Measurements from ENCODE around the gene TTC34. TPM values are rescaled to one million over a fixed set of nuclear protein-coding genes. Genes with fewer than 3 reads are reported as not detected.
"Not testable (repeated sequence)": the region's sequence is repeated elsewhere in the genome, so short reads cannot be mapped to it uniquely, and the experiment has no call there.

Gene TTC34
- polyA plus RNA-seq, 3 donors, result 0.90 to 2.1 (median 0.98) TPM

- no peak for DNase-seq (ENCODE audit: extremely low read depth in 1 of 11, low read depth in 9 of 11, low spot score in 4 of 11)
Measured at GRCh38 chr1:2803931-2804627, 2.6 kb upstream of the TTC34 start.

DNA sequence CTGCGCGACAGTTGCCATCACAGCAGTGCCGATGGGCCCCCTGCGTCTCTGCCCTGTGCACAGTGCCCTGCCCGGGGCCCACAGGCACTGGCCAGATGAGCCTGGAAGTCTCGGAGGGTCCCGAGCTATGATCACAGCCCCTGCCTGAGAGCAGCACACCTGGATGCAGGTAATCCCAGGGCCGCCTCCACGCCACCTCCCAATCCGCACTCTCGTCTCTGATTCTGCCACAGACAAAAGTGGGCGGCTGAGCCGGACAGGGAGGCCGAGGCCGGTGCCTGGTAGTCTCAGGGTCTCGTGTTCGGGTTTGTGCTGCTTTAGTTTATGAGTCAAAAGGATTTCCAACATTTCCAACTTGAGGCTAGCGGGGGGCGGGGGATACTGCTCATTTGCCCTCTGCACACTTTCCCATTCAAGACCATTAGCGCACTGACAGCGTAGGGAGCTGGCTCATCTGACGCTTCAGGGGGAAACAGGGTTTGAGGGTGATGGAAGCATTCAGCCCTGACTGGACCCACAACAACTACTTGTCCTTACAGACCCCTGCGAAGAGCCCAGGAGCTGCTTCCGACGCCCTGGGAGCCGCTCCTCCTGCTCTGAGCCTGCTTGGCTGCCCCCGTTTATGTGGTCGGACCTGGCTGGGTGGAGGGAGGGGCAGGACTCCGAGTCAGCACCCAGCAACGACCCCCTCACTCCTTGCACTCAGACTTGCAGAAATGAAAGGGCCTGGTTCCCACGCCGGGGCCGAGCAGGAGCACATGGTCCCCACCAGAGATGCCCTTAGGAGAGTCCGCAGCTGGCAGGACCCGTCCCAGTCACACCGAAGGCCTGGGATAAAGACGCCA lies 1.8 kb upstream of the TTC34 start:
- no peak for DNase-seq (ENCODE audit: extremely low read depth in 1 of 11, low read depth in 9 of 11, low spot score in 4 of 11)

GRCh38 chr1:2802421-2802961 lies 998 bp upstream of the TTC34 start:
- no peak for DNase-seq (ENCODE audit: extremely low read depth in 1 of 11, low read depth in 9 of 11, low spot score in 4 of 11)

DNA sequence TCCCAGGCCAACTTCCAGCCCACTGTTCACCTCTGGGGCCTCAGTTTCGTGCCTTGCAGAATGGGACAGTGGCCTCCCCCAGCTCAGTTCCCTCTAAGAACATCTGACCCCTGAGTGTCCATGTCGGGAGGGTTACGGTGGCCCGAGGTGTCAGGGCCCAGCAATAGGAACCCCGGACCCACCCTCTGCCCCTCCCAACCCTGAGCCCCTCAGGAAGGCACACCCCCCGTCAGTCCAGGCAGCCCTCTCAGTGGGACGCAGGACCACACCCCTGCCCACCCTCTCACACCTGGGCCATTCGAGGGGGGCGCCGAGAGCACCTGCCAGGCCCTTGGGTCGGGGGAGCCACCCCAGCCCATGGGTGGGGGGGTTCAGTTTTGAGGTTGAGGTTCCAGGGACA lies 447 bp downstream of the TTC34 start:
- no peak for DNase-seq (ENCODE audit: extremely low read depth in 1 of 11, low read depth in 9 of 11, low spot score in 4 of 11)

DNA sequence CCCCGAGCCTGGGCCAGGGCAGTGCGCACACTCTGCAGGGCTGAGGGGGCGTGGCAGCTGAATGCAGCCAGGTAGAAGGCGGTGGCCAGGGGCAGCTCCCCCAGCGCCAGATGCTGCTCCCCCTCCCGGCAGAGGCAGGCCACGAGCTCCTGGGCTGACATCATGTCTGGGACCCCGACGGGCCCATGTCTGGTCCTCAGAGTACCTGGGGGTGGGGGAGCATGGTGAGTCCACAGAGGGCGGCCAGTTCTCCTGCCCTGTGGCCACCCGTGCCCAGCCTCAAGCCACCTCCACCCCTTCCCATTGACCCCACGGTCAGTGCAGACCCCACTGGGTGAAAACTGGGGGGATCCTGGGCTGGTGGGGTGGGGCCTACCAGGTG lies 838 bp downstream of the TTC34 start:
- no peak for DNase-seq (ENCODE audit: extremely low read depth in 1 of 11, low read depth in 9 of 11, low spot score in 4 of 11)

GRCh38 chr1:2799811-2800663 lies 1.5 kb downstream of the TTC34 start:
- DNase-seq (ENCODE audit: extremely low read depth in 1 of 11, low read depth in 9 of 11, low spot score in 4 of 11), result no peak

DNA sequence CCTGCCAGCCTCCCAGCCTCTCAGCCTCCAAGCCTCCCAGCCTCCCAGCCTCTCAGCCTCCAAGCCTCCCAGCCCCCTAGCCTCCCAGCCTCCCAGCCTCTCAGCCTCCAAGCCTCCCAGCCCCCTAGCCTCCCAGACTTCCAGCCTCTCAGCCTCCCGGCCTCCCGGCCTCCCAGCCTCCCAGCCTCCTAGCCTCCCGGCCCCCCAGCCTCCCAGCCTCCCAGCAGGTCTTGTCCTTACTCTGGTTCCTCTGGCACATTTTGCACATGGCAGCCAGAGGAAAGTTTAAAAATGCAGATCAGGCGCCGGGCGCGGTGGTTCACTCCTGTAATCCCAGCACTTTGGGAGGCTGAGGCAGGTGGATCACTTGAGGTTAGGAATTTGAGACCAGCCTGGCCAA lies 2.5 kb downstream of the TTC34 start:
- DNase-seq (ENCODE audit: extremely low read depth in 1 of 11, low read depth in 9 of 11, low spot score in 4 of 11), result not testable (repeated sequence)

DNA sequence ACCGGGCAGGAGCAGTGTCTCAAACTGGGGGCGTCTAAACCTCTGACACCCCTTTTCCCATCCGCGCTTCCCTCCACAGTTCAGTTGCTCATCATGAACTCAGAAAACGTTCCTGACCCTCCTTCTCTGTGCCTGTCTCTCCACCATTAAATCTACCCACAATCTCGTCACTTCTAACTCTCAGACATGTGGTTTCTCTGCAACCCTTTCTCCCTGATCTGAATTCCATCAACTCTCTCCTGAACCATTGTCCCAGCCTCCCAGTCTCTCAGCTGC lies 3.8 kb downstream of the TTC34 start:
- DNase-seq (ENCODE audit: extremely low read depth in 1 of 11, low read depth in 9 of 11, low spot score in 4 of 11), result no peak

DNA sequence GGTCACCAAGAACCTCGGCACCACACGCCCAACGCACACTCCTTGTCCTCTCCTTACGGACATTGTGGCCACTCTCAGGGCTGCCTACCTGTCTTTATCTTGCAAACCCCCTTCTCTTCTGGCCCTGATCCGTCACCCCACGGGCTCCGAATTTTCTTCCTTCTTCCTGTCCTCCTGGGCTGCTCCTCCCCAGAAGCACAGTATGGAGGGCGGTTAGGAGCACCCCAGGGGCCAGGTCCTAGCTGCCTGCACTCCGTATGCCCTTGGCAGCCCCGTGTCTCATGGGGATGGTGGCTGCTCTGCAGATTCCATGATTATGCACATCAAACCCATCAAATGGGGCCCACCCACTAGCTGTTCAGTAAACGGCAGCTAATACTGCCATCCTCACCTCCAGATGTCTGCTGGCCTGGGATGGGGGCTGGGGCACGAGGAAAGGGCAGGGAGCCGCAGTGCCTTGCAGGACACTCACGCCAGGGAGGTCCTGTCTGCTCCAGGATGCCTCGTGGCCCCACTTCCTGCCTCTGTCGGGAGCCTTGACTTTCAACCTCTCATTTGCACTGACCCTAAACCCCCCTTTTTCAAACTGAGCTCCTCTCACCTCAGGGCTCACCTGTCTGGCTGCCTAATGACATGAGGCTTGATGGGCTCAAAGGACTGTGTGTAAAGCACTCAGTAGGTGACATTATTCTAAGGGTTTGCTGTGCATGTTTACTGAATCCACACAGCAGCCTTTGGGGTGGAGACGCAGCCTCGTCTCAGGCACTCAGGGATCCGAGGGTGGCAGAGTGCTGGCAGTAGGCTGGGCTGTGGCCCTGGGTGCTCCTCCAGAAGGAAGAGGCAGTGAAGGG lies 4.4 kb downstream of the TTC34 start:
- no peak for DNase-seq (ENCODE audit: extremely low read depth in 1 of 11, low read depth in 9 of 11, low spot score in 4 of 11)

GRCh38 chr1:2795926-2796325 lies 5.6 kb downstream of the TTC34 start:
- DNase-seq (ENCODE audit: extremely low read depth in 1 of 11, low read depth in 9 of 11, low spot score in 4 of 11), result no peak

DNA sequence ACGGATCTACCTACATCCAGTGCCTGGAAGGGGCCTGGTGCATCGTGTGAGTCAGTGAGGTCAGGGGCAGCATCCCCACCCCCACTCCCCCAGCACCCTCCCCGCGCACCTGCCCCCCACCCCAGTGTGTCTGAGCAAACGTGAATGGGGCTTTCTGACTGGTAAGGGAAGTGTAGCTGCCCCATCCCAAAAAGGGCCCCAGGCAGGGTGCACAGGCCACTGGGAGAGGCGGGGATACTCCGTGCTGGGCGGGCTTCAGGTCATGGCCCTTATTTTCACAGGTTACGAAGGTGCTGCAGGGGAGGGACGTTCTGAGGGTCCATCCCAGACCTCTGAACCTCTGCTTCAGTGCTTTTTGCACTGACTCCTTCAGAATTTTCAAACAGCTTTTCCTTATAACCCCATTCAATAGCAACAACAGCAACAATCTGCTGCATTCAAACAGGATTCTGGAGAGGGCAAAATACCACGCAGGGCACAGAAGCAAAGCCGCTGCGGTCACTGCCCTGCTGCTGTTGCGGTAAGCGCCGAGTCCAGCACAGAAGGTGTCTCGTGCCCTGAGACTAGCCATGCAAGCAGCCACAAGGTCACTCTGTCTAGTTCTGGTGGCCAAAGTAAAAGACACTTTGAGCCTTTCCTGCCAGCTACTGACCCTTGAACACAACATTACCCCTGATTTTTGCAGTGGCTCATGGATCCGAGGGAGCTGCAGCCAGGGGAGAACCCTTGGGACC lies 10.3 kb downstream of the TTC34 start:
- no peak for DNase-seq (ENCODE audit: extremely low read depth in 1 of 11, low read depth in 9 of 11, low spot score in 4 of 11)

DNA sequence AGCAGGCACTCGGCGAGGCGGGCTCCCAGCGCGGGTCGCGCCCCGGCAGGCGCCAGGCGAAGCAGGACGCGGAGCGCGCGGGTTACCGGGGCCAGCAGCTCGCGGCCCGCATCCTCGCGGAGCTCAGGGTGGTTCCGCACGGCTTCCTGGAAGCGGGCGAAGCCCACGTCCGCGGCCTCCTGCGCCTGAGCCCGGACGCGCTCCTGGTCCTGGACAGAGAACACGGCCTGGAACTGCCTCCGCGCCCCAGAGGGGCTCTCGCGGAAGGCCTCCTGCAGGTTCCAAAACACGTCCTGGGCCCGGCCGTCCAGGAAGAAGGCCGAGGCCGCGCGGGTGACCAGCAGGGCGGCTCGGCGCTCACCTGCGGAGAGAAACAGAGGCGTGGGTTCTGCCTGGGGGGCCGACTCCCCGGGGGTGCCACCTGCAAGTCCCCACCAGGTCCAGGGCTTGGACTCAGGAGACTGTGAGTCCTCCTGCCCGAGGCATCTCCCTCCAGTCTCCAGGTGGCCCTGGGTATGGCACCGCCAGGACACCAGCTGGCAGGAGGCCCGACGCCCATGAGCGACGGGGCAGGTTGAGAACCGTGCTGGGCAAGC lies 11.4 kb downstream of the TTC34 start:
- no peak for DNase-seq (ENCODE audit: extremely low read depth in 1 of 11, low read depth in 9 of 11, low spot score in 4 of 11)

DNA sequence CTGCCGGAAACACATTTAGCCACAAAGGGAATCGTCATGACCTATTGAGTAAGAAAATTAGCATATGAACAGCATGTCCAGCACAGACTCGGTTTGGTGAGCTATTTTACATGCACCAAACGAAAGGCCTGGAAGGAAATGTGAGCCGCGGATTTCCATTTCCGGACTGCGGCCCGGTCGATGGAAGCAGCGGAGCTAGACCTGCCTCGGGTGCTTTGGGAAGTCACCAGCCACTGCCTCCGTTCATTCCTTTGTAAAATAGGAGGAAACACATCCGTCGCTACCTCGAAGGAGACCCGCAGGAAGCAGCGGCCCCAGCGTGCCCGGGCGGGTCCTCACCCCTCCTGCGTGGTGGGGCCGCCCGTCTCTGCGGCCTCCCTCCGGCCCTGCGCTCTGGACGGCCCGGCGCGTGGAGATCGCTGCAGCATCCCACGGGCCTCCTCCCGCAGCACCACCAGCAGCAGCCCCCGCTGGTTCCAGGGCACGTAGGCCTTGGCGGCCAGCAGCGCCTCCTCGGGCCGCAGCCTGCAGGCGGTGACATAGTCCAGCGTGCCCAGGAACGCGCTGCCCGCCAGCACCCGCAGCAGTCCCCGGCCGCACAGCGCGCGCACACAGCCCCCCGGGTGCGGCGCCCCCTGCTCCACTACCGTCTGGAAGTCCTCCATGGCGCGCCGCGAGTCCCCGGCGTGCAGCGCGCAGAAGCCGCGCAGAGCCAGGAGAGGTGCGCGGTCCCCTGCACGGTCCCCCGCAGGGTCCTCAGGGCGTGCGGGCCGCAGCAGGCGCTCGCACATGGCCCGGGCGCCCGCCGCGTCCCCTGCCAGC lies 12.1 kb downstream of the TTC34 start:
- DNase-seq (ENCODE audit: extremely low read depth in 1 of 11, low read depth in 9 of 11, low spot score in 4 of 11), result peak in 3 of 11 donors; percentile 14 to 30 (median 18)

- no peak for DNase-seq (ENCODE audit: extremely low read depth in 1 of 11, low read depth in 9 of 11, low spot score in 4 of 11)
Measured at GRCh38 chr1:2788506-2789163, 12.9 kb downstream of the TTC34 start.

DNA sequence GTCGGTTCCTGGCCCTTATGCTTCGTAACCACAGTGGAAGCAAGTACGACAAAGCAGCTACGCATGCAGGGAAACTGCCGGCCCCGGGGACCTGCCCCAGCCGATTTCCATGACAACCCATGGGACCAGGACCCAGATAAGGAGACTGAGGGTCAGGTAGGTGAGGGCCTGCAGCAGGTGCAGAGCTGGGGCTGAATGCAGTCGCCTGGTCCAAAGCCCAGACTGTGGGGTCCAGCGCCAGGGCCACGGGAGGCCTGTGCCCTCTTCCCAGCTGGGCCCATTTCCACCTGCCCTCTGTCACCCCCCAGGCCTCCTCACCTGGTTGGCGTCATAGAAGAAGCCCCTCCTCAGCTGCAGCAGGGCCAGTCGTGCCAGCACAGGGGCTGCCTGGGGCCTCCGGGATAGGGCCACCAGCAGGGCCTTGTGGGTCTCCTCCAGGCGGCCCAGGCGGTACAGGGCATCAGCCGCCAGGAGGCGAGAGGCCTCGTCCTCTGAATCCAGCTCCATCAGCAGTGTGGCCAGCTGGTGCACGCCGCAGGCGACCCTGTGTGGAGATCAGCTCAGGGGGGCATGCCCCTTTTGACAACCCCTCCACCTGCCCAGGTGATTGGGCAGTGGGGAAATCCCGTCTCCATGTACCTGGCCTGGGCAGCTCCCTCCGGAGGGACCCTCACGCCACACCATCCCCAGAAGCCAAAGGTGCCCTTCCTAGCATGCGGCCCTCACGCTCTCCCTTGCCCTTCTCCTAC lies 14.2 kb downstream of the TTC34 start:
- DNase-seq (ENCODE audit: extremely low read depth in 1 of 11, low read depth in 9 of 11, low spot score in 4 of 11), result no peak
